Left renal pelvis (tissue), 4 donors: Measurements from ENCODE around the gene KRTAP4-4. TPM values are rescaled to one million over a fixed set of nuclear protein-coding genes. Genes with fewer than 3 reads are reported as not detected.
"Not testable (repeated sequence)": the region's sequence is repeated elsewhere in the genome, so short reads cannot be mapped to it uniquely, and the experiment has no call there.

ENCODE experiments used
- DNase-seq, 4 donors: peaks; one replicate each; pipeline ENCODE4 v3.0.0-alpha.2; 2013; ENCODE audit warnings: low read depth in 4 of 4, low spot score in 3 of 4
- polyA plus RNA-seq, 4 donors: library from polyadenylated mRNA; unstranded; fragments of 120-200 nt; gene quantifications; one replicate each; pipeline ENCODE4 v1.2.1, GENCODE V29; 2013; ENCODE audit not compliant: insufficient read length in 4 of 4

Gene KRTAP4-4
- polyA plus RNA-seq, 4 donors: not detected

- not testable (repeated sequence) for DNase-seq
Measured at GRCh38 chr17:41148971-41149651, 11.4 kb downstream of the KRTAP4-4 start.

DNA sequence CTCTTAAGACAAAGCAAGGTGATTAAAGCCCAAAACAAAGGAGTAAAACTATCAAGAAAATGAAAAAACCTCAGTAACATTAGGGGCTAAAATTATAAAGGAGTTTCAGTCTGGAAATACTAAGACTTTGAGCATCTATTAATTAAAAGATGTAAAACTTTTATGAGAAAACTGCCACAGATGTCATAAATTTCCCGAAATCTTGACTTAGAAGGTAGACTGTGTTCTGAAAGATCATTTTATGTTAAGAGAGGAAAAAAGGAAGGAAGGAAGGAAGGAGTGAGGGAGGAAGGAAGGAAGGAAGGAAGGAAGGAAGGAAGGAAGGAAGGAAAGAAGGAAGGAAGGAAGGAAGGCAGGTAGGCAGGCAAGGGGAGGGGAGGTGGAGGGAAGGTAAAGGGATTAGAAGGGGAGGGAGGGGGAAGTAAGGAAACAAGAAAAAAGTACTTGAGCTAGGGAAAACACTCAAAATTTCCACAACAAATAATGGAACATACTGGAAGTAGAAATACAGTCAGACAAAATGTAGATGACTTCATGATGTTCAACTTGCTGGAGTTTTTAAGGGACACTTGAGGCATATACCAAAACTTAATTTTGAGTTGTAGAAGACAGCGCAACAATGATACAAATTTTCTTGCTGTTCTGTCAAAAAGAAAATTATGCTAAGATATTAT is 12.9 kb downstream of the KRTAP4-4 start:
- no peak for DNase-seq

DNA sequence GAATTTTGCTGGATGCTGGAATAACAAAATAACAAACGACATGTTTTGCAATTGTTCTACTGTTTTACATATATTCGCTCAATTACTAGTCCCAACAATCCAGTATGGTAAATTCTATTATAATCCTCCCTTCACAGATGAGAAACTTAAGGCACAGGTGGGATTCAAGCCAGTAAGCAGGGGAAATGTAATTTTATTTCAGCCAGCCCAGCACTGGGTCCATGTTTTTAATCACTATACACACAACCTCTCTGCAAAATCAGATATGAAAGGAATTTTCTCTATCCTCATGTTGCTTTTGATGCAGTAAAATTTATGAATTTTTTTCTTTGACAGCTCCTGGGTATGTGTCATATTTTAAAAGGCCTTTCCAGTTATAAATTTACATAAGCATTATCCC is 15.3 kb downstream of the KRTAP4-4 start:
- no peak for DNase-seq

- no peak for DNase-seq
Measured at GRCh38 chr17:41144846-41145245, 15.7 kb downstream of the KRTAP4-4 start.

GRCh38 chr17:41141361-41141760 is 19.2 kb downstream of the KRTAP4-4 start:
- DNase-seq: no peak

DNA sequence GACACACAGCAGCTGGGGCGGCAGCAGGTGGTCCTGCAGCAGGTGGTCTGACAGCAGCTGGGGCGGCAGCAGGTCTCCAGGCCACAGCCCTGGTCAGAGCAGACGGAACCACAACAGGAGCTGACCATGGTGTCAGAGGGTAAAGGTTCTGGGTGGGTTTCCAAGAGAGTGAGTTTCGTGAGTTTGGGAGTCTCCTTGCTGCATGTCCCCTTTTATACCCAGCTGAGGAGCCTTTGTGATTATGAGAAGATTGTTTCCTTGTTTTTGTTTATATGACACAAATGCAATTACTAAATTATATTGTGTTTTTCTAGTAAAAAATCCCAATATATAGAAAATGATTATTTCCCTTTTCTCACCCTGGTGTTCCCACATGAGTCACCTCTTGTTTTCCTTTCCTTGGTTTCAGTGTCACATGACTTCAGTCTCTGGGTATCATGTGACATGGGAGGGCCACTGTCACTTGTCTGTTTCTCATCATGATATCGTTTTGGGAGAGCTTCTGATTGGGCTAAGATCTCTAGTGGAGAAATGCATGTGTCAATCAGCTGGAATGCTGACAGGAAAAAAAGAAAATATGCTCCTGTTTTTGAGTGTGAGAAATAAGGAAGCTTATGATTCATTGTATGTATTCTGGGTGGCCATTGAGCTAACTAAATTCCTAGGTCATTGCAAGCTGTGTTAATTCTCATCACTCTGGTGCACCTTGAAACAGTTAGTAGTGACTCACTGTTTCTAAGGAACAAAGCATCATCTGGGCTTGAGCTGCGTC is 20.0 kb downstream of the KRTAP4-4 start, which contains the start of gene KRTAP4-6:
Gene KRTAP4-6, minus strand, starts transcription at position 185 of the 772 bp plus-strand sequence. Its CDS starts 57 bp downstream, at position 128.
- no peak for DNase-seq

DNA sequence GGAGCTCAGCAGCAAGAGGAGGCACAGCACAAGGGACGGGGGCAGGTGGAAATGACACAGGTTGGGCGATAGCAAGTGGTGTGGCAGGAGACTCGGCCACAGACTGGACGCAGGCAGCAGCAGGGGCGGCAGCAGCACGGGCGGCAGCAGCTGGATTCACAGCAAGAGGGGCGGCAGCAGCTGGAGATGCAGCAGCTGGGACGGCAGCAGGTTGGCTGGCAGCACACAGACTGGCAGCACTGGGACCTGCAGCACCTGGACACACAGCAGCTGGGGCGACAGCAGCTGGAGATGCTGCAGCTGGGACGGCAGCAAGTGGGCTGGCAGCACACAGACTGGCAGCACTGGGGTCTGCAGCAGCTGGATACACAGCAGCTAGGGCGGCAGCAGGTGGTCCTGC is 20.7 kb downstream of the KRTAP4-4 start:
- not testable (repeated sequence) for DNase-seq

GRCh38 chr17:41133880-41134735 is 26.4 kb downstream of the KRTAP4-4 start:
- no peak for DNase-seq

DNA sequence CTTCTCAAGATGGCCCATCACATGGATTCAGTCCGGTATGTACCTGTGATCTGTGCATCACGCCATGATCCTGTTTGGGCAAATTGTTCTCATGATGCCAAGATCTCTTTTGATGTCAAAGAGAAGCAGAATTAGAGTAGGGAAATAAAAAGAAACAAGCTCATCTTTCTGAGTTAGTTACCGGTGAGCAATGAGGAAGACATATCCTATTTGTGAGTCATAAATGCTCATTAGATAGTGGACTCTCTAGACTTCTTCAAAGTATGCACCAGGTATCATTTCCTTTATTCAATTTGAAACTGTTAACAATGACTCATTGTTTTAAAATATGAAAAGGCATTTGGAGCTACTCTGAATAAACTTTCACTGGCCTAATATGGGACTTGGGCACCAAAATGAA is 28.6 kb downstream of the KRTAP4-4 start:
- no peak for DNase-seq

DNA sequence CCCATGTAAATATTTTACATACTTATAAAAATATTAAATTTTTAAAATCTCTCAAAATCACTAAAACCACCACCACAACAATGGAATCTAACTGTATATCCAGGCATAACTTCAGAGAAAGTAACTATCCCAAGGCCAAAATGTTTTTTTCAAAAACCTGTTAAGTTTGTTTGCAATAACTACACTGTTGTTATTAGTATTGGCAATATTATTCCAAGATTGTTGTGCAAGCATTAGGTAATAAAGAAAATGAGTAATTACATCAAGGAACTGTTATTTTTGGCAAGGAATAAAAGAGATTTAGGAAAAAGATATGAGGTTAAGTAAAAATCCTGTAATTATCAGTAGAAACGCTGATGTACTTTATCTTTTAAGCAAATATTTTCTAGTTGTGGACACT is 33.2 kb downstream of the KRTAP4-4 start:
- DNase-seq: no peak

DNA sequence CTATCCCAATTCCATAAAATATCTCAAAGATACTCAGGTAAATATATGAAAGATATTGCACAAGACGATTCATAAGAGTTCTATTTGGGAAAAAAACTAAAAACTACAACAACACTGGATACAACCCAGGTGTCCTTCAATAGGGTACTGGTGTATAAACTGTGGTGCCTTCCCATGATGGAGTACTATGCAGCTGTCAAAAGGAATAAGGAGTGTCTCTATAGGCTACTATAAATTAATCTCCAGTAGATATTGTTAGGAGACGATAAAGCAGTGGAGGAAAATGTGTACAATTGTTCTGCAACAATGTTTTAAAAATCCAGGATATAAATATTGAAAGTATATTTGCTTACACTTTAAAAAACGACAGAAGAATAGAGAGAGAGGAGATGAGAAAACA is 34.1 kb downstream of the KRTAP4-4 start:
- DNase-seq: no peak

GRCh38 chr17:41125064-41125463 is 35.5 kb downstream of the KRTAP4-4 start:
- DNase-seq: no peak

- DNase-seq: not testable (repeated sequence)
Measured at GRCh38 chr17:41123991-41124371, 36.6 kb downstream of the KRTAP4-4 start, which contains the start of gene KRTAP4-12. Gene KRTAP4-12, minus strand, starts transcription at chr17:41124182. Its CDS starts 60 bp downstream, at chr17:41124122.

DNA sequence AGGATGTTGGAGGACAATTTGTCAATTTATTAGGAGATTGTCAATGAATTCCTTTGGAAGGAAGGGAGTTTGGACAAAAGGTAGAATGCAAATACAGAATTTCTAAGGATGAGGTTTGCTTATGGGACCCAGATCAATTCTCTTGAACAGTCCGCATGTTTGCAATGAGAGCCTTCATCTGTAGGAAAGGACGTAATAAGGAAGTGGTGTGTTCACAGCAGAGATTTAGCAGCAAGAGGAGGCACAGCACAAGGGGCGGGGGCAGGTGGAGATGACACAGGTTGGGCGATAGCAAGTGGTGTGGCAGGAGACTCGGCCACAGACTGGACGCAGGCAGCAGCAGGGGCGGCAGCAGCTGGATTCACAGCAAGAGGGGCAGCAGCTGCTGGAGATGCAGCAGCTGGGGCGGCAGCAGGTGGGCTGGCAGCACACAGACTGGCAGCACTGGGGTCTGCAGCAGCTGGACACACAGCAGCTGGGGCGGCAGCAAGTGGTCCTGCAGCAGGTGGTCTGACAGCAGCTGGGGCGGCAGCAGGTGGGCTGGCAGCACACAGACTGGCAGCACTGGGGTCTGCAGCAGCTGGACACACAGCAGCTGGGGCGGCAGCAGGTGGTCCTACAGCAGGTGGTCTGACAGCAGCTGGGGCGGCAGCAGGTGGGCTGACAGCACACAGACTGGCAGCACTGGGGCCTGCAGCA is 37.1 kb downstream of the KRTAP4-4 start:
- not testable (repeated sequence) for DNase-seq

DNA sequence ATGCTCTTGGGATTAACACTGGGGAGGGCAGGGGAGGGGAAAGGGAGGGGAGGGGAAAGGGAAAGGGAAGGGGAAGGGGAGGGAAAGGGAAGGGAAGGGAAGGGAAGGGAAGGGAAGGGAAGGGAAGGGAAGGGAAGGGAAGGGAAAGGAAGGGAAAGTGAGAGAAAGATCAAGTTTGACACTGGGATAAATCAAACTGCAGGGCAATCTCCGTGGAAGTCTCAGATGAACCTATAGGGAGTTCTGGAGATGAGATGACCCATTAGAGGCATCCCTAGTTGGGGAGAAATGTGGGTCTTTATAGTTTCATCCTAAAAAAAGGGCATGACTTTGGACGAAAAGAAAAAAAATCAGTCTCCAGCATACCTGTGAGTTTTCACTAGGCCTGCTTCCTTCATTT is 38.8 kb downstream of the KRTAP4-4 start:
- DNase-seq: no peak

GRCh38 chr17:41119696-41120690 is 40.6 kb downstream of the KRTAP4-4 start:
- DNase-seq: not testable (repeated sequence)

- no peak for DNase-seq
Measured at GRCh38 chr17:41118721-41119120, 41.8 kb downstream of the KRTAP4-4 start.

DNA sequence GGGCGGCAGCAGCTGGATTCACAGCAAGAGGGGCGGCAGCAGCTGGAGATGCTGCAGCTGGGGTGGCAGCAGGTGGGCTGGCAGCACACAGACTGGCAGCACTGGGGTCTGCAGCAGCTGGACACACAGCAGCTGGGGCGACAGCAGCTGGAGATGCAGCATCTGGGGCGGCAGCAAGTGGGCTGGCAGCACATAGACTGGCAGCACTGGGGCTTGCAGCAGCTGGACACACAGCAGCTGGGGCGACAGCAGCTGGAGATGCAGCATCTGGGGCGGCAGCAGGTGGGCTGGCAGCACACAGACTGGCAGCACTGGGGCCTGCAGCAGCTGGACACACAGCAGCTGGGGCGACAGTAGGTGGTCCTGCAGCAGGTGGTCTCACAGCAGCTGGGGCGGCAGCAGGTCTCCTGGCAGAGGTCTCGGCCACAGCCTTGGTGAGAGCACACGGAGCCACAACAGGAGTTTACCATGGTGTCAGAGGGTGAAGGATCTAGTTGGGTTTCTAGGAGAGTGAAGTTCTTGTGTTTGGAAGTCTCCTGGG is 42.6 kb downstream of the KRTAP4-4 start, which contains the start of gene KRTAP4-11:
Gene KRTAP4-11, minus strand, starts transcription at position 528 of the 541 bp plus-strand sequence. Its CDS starts 58 bp downstream, at position 470.
- DNase-seq: not testable (repeated sequence)
